T47D (cell line): ENCODE measurements around the gene CARM1.

Experiments
- DNase-seq, 2 experiments: peaks; one replicate each; pipeline versions ENCODE4 v3.0.0 to v3.0.0-alpha.2; 2011 to 2012; ENCODE audit warnings: low read depth in 1 of 2, low spot score in 1 of 2
- JUND ChIP-seq: IDR thresholded peaks from 2 replicates; pipeline ENCODE4 v1.6.1; 2012; ENCODE audit warnings: low read depth
- in situ Hi-C: cut with HindIII; loops from 2 replicates; pipeline ENCODE4 v1.10.0; 2016; ENCODE audit warnings: low sequenced_read_pairs, low pct_unique_long_range_greater_than_20kb

CARM1 gene

GRCh38 chr19:10870955-10871603, at the start of gene CARM1:
Gene CARM1, plus strand, starts transcription at chr19:10871553. Its CDS starts 150 bp downstream, at chr19:10871703.
- peak; percentile 94 to 97 for DNase-seq
- no peak for TF ChIP-seq JUND
- in situ Hi-C loops, result no loop called here

- DNase-seq, result no peak
- no peak for TF ChIP-seq JUND
- in situ Hi-C loops, result no loop called here
Measured at GRCh38 chr19:10823690-10824089, 47.7 kb upstream of the CARM1 start.

GRCh38 chr19:10826231-10826630, 45.1 kb upstream of the CARM1 start:
- no peak for DNase-seq
- in situ Hi-C loops, result no loop called here
- no peak for TF ChIP-seq JUND

GRCh38 chr19:10826846-10827245, 44.5 kb upstream of the CARM1 start:
- DNase-seq, result no peak
- in situ Hi-C loops, result no loop called here
- no peak for TF ChIP-seq JUND

- TF ChIP-seq JUND, result no peak
- no peak for DNase-seq
- in situ Hi-C loops, result no loop called here
Measured at GRCh38 chr19:10828981-10829821, 42.2 kb upstream of the CARM1 start.

GRCh38 chr19:10829967-10830366, 41.4 kb upstream of the CARM1 start:
- no peak for DNase-seq
- TF ChIP-seq JUND, result no peak
- in situ Hi-C loops, result no loop called here

GRCh38 chr19:10830370-10830769, 41.0 kb upstream of the CARM1 start:
- in situ Hi-C loops, result no loop called here
- TF ChIP-seq JUND, result no peak
- no peak for DNase-seq

GRCh38 chr19:10830931-10831779, 40.2 kb upstream of the CARM1 start:
- in situ Hi-C loops, result no loop called here
- no peak for TF ChIP-seq JUND

GRCh38 chr19:10831987-10832938, 39.1 kb upstream of the CARM1 start:
- no peak for TF ChIP-seq JUND
- no peak for DNase-seq
- in situ Hi-C loops, result no loop called here

More at GRCh38 chr19:10830931-10831779, 40.2 kb upstream of the CARM1 start:
- DNase-seq, result no peak

GRCh38 chr19:10832939-10833296, 38.4 kb upstream of the CARM1 start:
- in situ Hi-C loops, result no loop called here
- DNase-seq, result no peak
- TF ChIP-seq JUND, result no peak

- in situ Hi-C loops, result no loop called here
- no peak for TF ChIP-seq JUND
- peak; percentile 29 to 96 for DNase-seq
Measured at GRCh38 chr19:10835089-10835753, 36.1 kb upstream of the CARM1 start.
